ENCODE measurements around the gene KLK10.
"Not testable (repeated sequence)": the region's sequence is repeated elsewhere in the genome, so short reads cannot be mapped to it uniquely, and the experiment has no call there.

The KLK10 gene

DNA sequence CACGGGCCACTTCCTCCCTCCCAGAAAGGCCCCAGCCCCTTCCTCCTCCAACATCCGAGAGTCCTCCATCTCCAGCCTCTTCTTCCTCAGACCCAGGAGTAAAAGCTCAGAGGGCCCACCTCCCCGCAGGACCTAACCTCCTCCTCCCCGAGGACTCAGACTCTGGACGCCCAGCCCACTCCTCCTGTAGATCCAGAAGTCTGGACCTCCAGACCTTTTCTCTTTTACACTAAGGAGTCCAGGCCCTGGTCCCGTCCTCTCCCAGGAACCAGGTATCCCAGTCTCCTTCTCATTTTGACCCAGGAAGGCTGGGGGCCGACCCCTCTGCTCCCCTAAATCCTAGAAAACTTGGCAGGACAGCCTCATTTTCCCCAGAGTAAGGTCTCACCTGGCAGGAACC lies 16.2 kb downstream of the KLK10 start:
- in situ Hi-C loops (cut with MboI; ENCODE audit: low sequenced_read_pairs): no loop called here

GRCh38 chr19:51002542-51003311 lies 16.8 kb downstream of the KLK10 start:
- in situ Hi-C loops (cut with MboI; ENCODE audit: low sequenced_read_pairs): no loop called here

GRCh38 chr19:51002089-51002532 lies 17.4 kb downstream of the KLK10 start:
- in situ Hi-C loops (cut with MboI; ENCODE audit: low sequenced_read_pairs): no loop called here

GRCh38 chr19:51001515-51001914 lies 18.0 kb downstream of the KLK10 start, which contains the start of gene KLK8:
KLK8 (minus strand) TSS chr19:51001604; CDS start chr19:51001167, 437 bp downstream.
- in situ Hi-C loops (cut with MboI; ENCODE audit: low sequenced_read_pairs): no loop called here

GRCh38 chr19:51000981-51001380 lies 18.5 kb downstream of the KLK10 start:
- in situ Hi-C loops (cut with MboI; ENCODE audit: low sequenced_read_pairs): no loop called here

- in situ Hi-C loops (cut with MboI; ENCODE audit: low sequenced_read_pairs): no loop called here
These were observed 19.1 kb downstream of the KLK10 start for GRCh38 chr19:51000426-51000825.

- in situ Hi-C loops (cut with MboI; ENCODE audit: low sequenced_read_pairs): no loop called here
These were observed 20.8 kb downstream of the KLK10 start for GRCh38 chr19:50998686-50999085.

GRCh38 chr19:50998061-50998460 lies 21.4 kb downstream of the KLK10 start:
- in situ Hi-C loops (cut with MboI; ENCODE audit: low sequenced_read_pairs): no loop called here

- in situ Hi-C loops (cut with MboI; ENCODE audit: low sequenced_read_pairs): no loop called here
These were observed 25.4 kb downstream of the KLK10 start for GRCh38 chr19:50994129-50994528.

GRCh38 chr19:50992666-50993035 lies 26.9 kb downstream of the KLK10 start:
- in situ Hi-C loops (cut with MboI; ENCODE audit: low sequenced_read_pairs): no loop called here

DNA sequence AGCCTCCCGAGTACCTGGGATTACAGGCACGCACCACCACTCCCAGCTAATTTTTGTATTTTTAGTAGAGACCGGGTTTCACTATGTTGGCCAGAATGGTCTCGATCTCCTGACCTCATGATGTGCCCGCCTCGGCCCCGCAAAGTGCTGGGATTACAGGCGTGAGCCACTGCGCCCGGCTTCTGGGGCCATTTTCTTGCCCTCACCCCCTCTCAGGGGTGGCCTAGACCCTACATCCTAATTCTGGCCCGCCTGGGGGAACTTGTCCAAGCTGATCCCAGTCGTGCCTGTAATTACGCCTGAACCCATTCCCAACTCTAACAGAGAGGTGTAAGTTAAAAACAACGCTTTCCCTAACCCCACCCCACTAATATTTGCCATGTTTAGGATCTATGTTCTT lies 35.1 kb downstream of the KLK10 start:
- in situ Hi-C loops (cut with MboI; ENCODE audit: low sequenced_read_pairs): not testable (repeated sequence)

- in situ Hi-C loops (cut with MboI; ENCODE audit: low sequenced_read_pairs): no loop called here
These were observed 35.8 kb downstream of the KLK10 start, which contains the start of gene KLK7 for GRCh38 chr19:50983625-50984292. KLK7 (minus strand) TSS chr19:50983917; CDS start chr19:50982399, 1,518 bp downstream.

- in situ Hi-C loops (cut with MboI; ENCODE audit: low sequenced_read_pairs): no loop called here
These were observed 37.3 kb downstream of the KLK10 start for GRCh38 chr19:50982186-50982585.

GRCh38 chr19:50981587-50982146 lies 37.8 kb downstream of the KLK10 start:
- in situ Hi-C loops (cut with MboI; ENCODE audit: low sequenced_read_pairs): no loop called here

DNA sequence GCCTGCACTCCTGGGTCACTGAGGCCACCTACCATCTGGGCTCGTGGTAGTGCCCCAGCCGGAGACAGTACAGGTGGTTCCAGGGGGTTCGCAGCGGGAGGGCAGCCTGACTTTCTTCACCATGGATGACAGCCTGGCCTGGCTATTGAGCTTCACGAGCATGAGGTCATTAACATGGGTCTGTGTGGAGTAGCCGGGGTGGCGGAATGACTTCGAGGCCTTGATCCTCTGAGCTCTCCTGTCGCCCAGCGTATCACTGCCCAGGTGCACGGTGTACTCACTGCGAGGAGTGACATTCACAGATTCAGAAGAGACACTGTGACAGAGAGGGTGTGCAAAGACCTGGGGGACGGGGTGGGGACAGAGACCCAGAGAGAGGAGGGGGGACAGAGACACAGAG lies 39.3 kb downstream of the KLK10 start:
- in situ Hi-C loops (cut with MboI; ENCODE audit: low sequenced_read_pairs): no loop called here

GRCh38 chr19:50979758-50980157 lies 39.8 kb downstream of the KLK10 start:
- in situ Hi-C loops (cut with MboI; ENCODE audit: low sequenced_read_pairs): no loop called here

GRCh38 chr19:50978772-50979390 lies 40.6 kb downstream of the KLK10 start:
- in situ Hi-C loops (cut with MboI; ENCODE audit: low sequenced_read_pairs): no loop called here

GRCh38 chr19:50977626-50978025 lies 41.9 kb downstream of the KLK10 start:
- in situ Hi-C loops (cut with MboI; ENCODE audit: low sequenced_read_pairs): no loop called here

- in situ Hi-C loops (cut with MboI; ENCODE audit: low sequenced_read_pairs): no loop called here
These were observed 43.7 kb downstream of the KLK10 start for GRCh38 chr19:50975766-50976165.

GRCh38 chr19:50974702-50975556 lies 44.6 kb downstream of the KLK10 start:
- in situ Hi-C loops (cut with MboI; ENCODE audit: low sequenced_read_pairs): no loop called here
